ENCODE measurements around the gene EVI2A.

Gene EVI2A

DNA sequence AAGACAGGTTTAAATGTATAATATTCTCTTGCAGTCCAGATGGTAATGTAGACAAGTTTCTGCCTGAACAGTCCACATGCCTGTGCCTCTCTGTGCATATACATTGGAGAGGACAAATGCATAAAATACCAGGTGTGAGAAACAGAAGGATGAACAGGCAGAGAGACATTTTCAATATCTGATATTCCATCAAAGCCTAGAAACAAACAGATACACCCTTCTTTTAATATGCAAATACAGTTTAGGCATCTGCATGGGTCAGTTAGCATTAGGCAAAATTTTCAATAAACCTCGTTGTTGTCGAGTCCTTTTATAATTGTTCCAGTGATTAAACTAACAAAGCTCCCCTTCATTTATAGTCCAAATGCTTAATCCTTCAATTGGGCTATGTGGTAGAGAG, 25.3 kb downstream of the EVI2A start:
- H3K9me3 ChIP-seq (ENCODE audit: control insufficient read depth, low read length), result no peaks in the 10 kb centered on the region
- TF ChIP-seq, protein P1, sequence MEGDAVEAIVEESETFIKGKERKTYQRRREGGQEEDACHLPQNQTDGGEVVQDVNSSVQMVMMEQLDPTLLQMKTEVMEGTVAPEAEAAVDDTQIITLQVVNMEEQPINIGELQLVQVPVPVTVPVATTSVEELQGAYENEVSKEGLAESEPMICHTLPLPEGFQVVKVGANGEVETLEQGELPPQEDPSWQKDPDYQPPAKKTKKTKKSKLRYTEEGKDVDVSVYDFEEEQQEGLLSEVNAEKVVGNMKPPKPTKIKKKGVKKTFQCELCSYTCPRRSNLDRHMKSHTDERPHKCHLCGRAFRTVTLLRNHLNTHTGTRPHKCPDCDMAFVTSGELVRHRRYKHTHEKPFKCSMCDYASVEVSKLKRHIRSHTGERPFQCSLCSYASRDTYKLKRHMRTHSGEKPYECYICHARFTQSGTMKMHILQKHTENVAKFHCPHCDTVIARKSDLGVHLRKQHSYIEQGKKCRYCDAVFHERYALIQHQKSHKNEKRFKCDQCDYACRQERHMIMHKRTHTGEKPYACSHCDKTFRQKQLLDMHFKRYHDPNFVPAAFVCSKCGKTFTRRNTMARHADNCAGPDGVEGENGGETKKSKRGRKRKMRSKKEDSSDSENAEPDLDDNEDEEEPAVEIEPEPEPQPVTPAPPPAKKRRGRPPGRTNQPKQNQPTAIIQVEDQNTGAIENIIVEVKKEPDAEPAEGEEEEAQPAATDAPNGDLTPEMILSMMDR (IDR thresholded peaks at IDR 0.05), result no peak
- H3K4me1 ChIP-seq, result no peaks in the 10 kb centered on the region
- H3K27me3 ChIP-seq (ENCODE audit: control insufficient read depth, insufficient read depth, low read length), result no peaks in the 10 kb centered on the region
- no peak overlapping the region for H3K4me3 ChIP-seq (ENCODE audit: low read depth, low read length)
- H3K79me2 ChIP-seq, result no peaks in the 10 kb centered on the region
- no peak overlapping the region for H3K4me2 ChIP-seq (ENCODE audit: low read length)
- H3K36me3 ChIP-seq (ENCODE audit: control insufficient read depth, insufficient read depth, low read length), result no peaks in the 10 kb centered on the region
- H2AFZ ChIP-seq, result no peak overlapping the region
- H3K27ac ChIP-seq, result no peak overlapping the region
- no peak overlapping the region for H3K9ac ChIP-seq

DNA sequence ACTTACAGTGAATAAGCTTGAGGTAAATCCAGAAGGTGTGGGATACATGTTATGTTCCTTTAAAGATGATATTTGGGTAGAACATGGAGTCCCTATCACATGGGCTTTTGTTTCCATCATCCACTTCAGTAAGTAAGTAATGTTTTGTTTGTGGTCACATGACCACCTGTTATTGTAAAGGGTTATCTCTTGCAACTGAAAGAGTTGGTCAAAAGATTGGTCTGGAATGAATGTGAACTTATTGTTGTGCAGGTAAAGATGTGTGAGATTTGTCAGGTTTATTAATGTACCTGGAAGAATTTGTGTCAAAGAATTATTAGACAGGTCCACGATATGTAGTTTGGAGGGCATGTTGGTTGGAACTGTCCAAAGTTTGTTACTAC, 25.9 kb downstream of the EVI2A start:
- Histone ChIP-seq H3K9me3 (ENCODE audit: control insufficient read depth, low read length) (no peaks in the 10 kb centered on the region), H3K4me3 (ENCODE audit: low read depth, low read length) (no peak overlapping the region), H3K9ac (no peak overlapping the region), H3K79me2 (no peaks in the 10 kb centered on the region), H3K27me3 (ENCODE audit: control insufficient read depth, insufficient read depth, low read length) (no peaks in the 10 kb centered on the region), H3K27ac (no peak overlapping the region), H3K4me1 (no peaks in the 10 kb centered on the region), H3K4me2 (ENCODE audit: low read length) (no peak overlapping the region), H3K36me3 (ENCODE audit: control insufficient read depth, insufficient read depth, low read length) (no peaks in the 10 kb centered on the region), H2AFZ (no peak overlapping the region)
- TF ChIP-seq, protein P1 (IDR thresholded peaks at IDR 0.05), result no peak

DNA sequence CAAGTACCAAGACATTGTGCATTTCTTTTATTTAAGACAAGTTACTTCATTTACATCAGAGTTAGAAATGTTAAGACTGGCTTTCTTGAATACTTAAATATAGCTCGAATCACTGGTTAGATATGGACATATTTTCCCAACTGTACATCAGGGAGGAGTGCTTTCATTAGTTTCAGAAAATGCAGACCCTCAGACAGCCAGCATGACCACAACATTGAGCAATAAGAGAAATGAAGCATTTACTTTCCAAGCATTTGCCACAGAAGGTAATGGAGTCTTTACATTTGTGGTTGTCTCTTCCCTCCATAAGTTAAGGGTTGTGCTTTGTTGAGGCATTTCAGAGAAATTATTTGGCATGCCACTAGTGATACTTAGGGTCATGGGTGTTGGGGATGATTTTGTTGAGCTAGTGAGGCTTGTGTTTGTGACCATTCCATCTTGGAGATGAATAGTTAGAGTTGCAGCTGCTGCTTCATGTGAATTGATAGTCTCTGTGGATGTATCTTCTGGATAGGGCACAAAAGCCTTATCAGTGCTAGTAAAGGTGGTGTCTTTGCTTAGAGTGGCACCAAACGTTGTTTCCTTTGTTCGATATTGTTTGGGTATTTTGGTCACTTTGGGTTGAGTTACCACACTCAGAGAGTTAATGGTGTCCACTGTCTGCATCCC, 26.5 kb downstream of the EVI2A start:
- H3K79me2 ChIP-seq, result no peaks in the 10 kb centered on the region
- H3K9me3 ChIP-seq (ENCODE audit: control insufficient read depth, low read length), result no peaks in the 10 kb centered on the region
- H3K4me2 ChIP-seq (ENCODE audit: low read length), result no peak overlapping the region
- no peaks in the 10 kb centered on the region for H3K27me3 ChIP-seq (ENCODE audit: control insufficient read depth, insufficient read depth, low read length)
- TF ChIP-seq, protein P1 (IDR thresholded peaks at IDR 0.05), result no peak
- no peaks in the 10 kb centered on the region for H3K4me1 ChIP-seq
- H2AFZ ChIP-seq, result no peak overlapping the region
- no peak overlapping the region for H3K9ac ChIP-seq
- no peak overlapping the region for H3K4me3 ChIP-seq (ENCODE audit: low read depth, low read length)
- no peaks in the 10 kb centered on the region for H3K36me3 ChIP-seq (ENCODE audit: control insufficient read depth, insufficient read depth, low read length)
- no peak overlapping the region for H3K27ac ChIP-seq

DNA sequence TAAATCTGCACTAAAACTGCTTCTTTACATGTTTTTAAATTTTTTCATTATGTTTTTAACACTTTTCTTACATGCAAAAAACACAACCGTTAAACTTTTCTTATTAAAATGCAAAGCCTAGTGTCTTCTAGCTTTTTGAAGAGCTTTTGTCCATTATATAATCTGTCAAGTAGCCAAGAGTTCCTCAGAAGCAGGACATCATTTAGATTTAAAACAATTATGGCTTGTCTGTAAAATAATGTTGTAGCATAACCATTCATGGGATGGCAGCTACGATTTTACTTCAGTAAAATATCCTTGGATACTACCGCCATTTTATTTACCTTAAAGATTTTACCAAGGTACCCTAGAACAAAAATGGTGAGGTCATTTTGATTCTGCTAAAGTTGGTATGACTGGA, 27.2 kb downstream of the EVI2A start:
- Histone ChIP-seq H2AFZ (no peak overlapping the region), H3K9me3 (ENCODE audit: control insufficient read depth, low read length) (no peaks in the 10 kb centered on the region), H3K4me3 (ENCODE audit: low read depth, low read length) (no peak overlapping the region), H3K4me1 (no peaks in the 10 kb centered on the region), H3K36me3 (ENCODE audit: control insufficient read depth, insufficient read depth, low read length) (no peaks in the 10 kb centered on the region), H3K9ac (no peak overlapping the region), H3K79me2 (no peaks in the 10 kb centered on the region), H3K27me3 (ENCODE audit: control insufficient read depth, insufficient read depth, low read length) (no peaks in the 10 kb centered on the region), H3K4me2 (ENCODE audit: low read length) (no peak overlapping the region), H3K27ac (no peak overlapping the region)
- TF ChIP-seq, protein P1 (IDR thresholded peaks at IDR 0.05), result no peak

DNA sequence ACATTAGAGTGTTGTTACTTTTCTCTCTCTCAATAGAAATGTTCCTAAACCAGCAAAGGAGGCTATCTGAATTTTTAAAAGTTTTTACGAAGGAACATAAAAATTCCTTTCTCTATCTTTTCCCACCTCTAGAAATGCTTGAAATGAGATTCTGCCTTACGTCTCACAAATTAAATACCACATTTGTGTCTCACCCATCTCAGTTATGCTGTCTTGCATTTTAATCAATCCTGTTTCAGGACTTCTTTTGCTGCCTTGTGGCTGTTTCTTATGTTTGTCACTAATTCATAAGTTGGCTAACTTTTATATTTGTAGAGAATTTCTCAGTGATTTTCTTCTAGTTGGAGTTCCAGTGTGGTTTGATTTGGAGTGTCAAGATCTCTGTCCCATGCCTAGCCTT, 27.8 kb downstream of the EVI2A start:
- H3K9ac ChIP-seq, result no peak overlapping the region
- H3K36me3 ChIP-seq (ENCODE audit: control insufficient read depth, insufficient read depth, low read length), result no peaks in the 10 kb centered on the region
- no peak overlapping the region for H2AFZ ChIP-seq
- no peak overlapping the region for H3K27ac ChIP-seq
- no peak overlapping the region for H3K4me2 ChIP-seq (ENCODE audit: low read length)
- no peaks in the 10 kb centered on the region for H3K79me2 ChIP-seq
- H3K27me3 ChIP-seq (ENCODE audit: control insufficient read depth, insufficient read depth, low read length), result no peaks in the 10 kb centered on the region
- no peaks in the 10 kb centered on the region for H3K9me3 ChIP-seq (ENCODE audit: control insufficient read depth, low read length)
- H3K4me1 ChIP-seq, result no peaks in the 10 kb centered on the region
- H3K4me3 ChIP-seq (ENCODE audit: low read depth, low read length), result no peak overlapping the region
- TF ChIP-seq, protein P1 (IDR thresholded peaks at IDR 0.05), result no peak
